B cell (primary cell): ENCODE measurements around the gene RRAD. TPM values are rescaled to one million over a fixed set of nuclear protein-coding genes. Genes with fewer than 3 reads are reported as not detected.
"Not testable (repeated sequence)": the region's sequence is repeated elsewhere in the genome, so short reads cannot be mapped to it uniquely, and the experiment has no call there.

ENCODE experiments used
- ATAC-seq: fragments of 200-7000 bp; cut with Tn5 transposase; one replicate; pipeline ENCODE4 v1.10.0; 2021; ENCODE audit warnings: low read depth, mild to moderate bottlenecking, moderate number of reproducible peaks, moderate library complexity
- CTCF ChIA-PET: fragments of 350-600 bp; sonication (Branson Sonifier 250); formaldehyde crosslinking; loops from one replicate; lab custom pipeline; 2021; ENCODE audit warnings: antibody characterized with exemption, inconsistent platforms; lab: Charles Lee
- POLR2A ChIA-PET: fragments of 350-600 bp; sonication (Branson Sonifier 250); formaldehyde crosslinking; loops from one replicate; lab custom pipeline; 2021; ENCODE audit warnings: antibody characterized with exemption; lab: Charles Lee
- DNase-seq: peaks from one replicate; pipeline ENCODE4 v3.0.0; 2013
- H2AFZ ChIP-seq: 2 replicates; pipeline ENCODE4 v1.6.1; 2012; ENCODE audit warnings: mild to moderate bottlenecking, low read depth, low read length; ENCODE audit not compliant: insufficient read depth, poor library complexity, severe bottlenecking
- H3K27ac ChIP-seq, 2 donors: 1 replicate in 1 of 2; 2 replicates in 1 of 2; pipeline ENCODE4 v1.5.1; 2012 to 2013; ENCODE audit warnings: low read length in 2 of 2, mild to moderate bottlenecking in 2 of 2, moderate library complexity in 1 of 2
- H3K27me3 ChIP-seq, 4 experiments: fragments of 200-600 bp in 1 of 4; sonication (generic) in 1 of 4; replicated peaks in 1 of 4; 1 replicate in 2 of 4; 2 replicates in 2 of 4; pipeline versions ENCODE4 v1.6.1 to v1.7.0; 2013 to 2016; ENCODE audit warnings: low read length in 3 of 4, mild to moderate bottlenecking in 2 of 4, mixed read lengths in 1 of 4, moderate library complexity in 1 of 4; ENCODE audit not compliant: insufficient read depth in 4 of 4, control insufficient read depth in 3 of 4; ENCODE audit errors: control extremely low read depth in 1 of 4
- H3K36me3 ChIP-seq, 2 experiments: replicated peaks in 1 of 2; 1 replicate in 1 of 2; 2 replicates in 1 of 2; pipeline versions ENCODE4 v1.6.1 to v1.7.1; 2013; ENCODE audit warnings: low read length in 1 of 2; ENCODE audit not compliant: insufficient read depth in 2 of 2, control insufficient read depth in 1 of 2; ENCODE audit errors: control extremely low read depth in 1 of 2, extremely low read depth in 1 of 2
- H3K4me1 ChIP-seq, 2 donors: fragments of 200-600 bp in 1 of 2; sonication (generic) in 1 of 2; 1 replicate in 1 of 2; 2 replicates in 1 of 2; pipeline versions ENCODE4 v1.5.1 to v1.6.1; 2013 to 2017; ENCODE audit warnings: low read length in 2 of 2; ENCODE audit not compliant: control insufficient read depth in 2 of 2, insufficient read depth in 2 of 2
- H3K4me2 ChIP-seq: replicated peaks from 2 replicates; pipeline ENCODE3; 2012; ENCODE audit warnings: mild to moderate bottlenecking, low read depth, low read length; ENCODE audit not compliant: poor library complexity, severe bottlenecking
- H3K4me3 ChIP-seq, 5 experiments: fragments of 200-600 bp in 1 of 5; sonication (generic) in 1 of 5; 1 replicate in 3 of 5; 2 replicates in 2 of 5; pipeline versions ENCODE4 v1.5.1 to v1.7.0; 2011 to 2016; ENCODE audit warnings: low read length in 4 of 5, mild to moderate bottlenecking in 4 of 5, low read depth in 2 of 5, control low read depth in 1 of 5, moderate library complexity in 1 of 5; ENCODE audit not compliant: insufficient read depth in 1 of 5; ENCODE audit errors: control extremely low read depth in 1 of 5, extremely low read depth in 1 of 5
- H3K79me2 ChIP-seq: fragments of 200-600 bp; sonication (generic); one replicate; pipeline ENCODE4 v1.6.0; 2016; ENCODE audit warnings: low read length; ENCODE audit not compliant: control insufficient read depth, insufficient read depth
- H3K9ac ChIP-seq: fragments of 200-600 bp; sonication (generic); 2 replicates; pipeline ENCODE4 v1.6.1; 2017; ENCODE audit warnings: mild to moderate bottlenecking, low read length, moderate library complexity
- H3K9me3 ChIP-seq, 3 donors: one replicate each; pipeline versions ENCODE4 v1.6.1 to v1.7.1; 2013; ENCODE audit warnings: low read length in 2 of 3; ENCODE audit not compliant: control insufficient read depth in 2 of 3, insufficient read depth in 1 of 3; ENCODE audit errors: control extremely low read depth in 1 of 3
- H4K20me1 ChIP-seq: 2 replicates; pipeline ENCODE4 v1.6.0; 2012; ENCODE audit warnings: mild to moderate bottlenecking, low read length; ENCODE audit not compliant: insufficient read depth, control insufficient read depth, poor library complexity, severe bottlenecking
- H3K27ac Mint-ChIP-seq: one replicate; pipeline ENCODE4 v1.8.0; 2021; ENCODE audit warnings: mixed read lengths
- H3K27me3 Mint-ChIP-seq: one replicate; pipeline ENCODE4 v1.8.0; 2021; ENCODE audit warnings: mixed read lengths
- H3K4me1 Mint-ChIP-seq: one replicate; pipeline ENCODE4 v1.8.0; 2021; ENCODE audit warnings: mixed read lengths
- H3K4me3 Mint-ChIP-seq: one replicate; pipeline ENCODE4 v1.8.0; 2021; ENCODE audit warnings: mixed read lengths
- H3K9me3 Mint-ChIP-seq: one replicate; pipeline ENCODE4 v1.8.0; 2022; ENCODE audit warnings: mixed read lengths; ENCODE audit not compliant: insufficient read depth
- CTCF ChIP-seq: fragments of 200-600 bp; IDR thresholded peaks from one replicate; pipeline ENCODE4 v1.8.0; 2022; ENCODE audit warnings: antibody characterized with exemption, mild to moderate bottlenecking
- EZH2 ChIP-seq: IDR thresholded peaks from 2 replicates; pipeline ENCODE4 v1.6.1; 2012; ENCODE audit warnings: borderline replicate concordance, low read depth, mild to moderate bottlenecking, moderate library complexity, low read length; ENCODE audit not compliant: insufficient read depth, poor library complexity, severe bottlenecking
- WGBS: methylation state at CpG from one replicate; pipeline ENCODE4 v1.1.5; 2013; ENCODE audit warnings: missing lambda C conversion rate; ENCODE audit not compliant: insufficient coverage; 5-methylcytosine and 5-hydroxymethylcytosine counted together
- intact Hi-C: fragments of 100-400 bp; cut with micrococcal nuclease; formaldehyde crosslinking; loops from one replicate; pipeline ENCODE4 v1.10.0; 2022
- polyA minus RNA-seq: library from RNA; depleted of rRNA, polyadenylated mRNA; stranded (reverse); fragments of >200 nt; gene quantifications from 2 replicates; pipeline ENCODE4 v1.2.3, GENCODE V29; 2012
- polyA plus RNA-seq: library from polyadenylated mRNA; depleted of rRNA; stranded (reverse); fragments of >200 nt; gene quantifications from 2 replicates; pipeline ENCODE4 v1.2.3, GENCODE V29; 2012
- total RNA-seq, 2 donors: library from RNA; stranded (reverse); fragments of 120-200 nt in 1 of 2; gene quantifications; 1 replicate in 1 of 2; 2 replicates in 1 of 2; pipeline versions ENCODE4 v1.2.3 to v1.2.4, GENCODE V29; 2013 to 2022

The RRAD gene
- 0.64 and 0.80 TPM in 2 replicates for total RNA-seq
- total RNA-seq (2013), result 0.26 TPM
- polyA plus RNA-seq, result 1.9 and 4.1 TPM in 2 replicates
- 1.4 and 1.7 TPM in 2 replicates for polyA minus RNA-seq

- POLR2A ChIA-PET, result no interaction called here
These were observed at the start of gene RRAD for GRCh38 chr16:66925322-66925840. Gene RRAD (minus strand): TSS chr16:66925535. CDS start chr16:66925179, 356 bp downstream.

GRCh38 chr16:66974932-66975246 is 49.6 kb upstream of the RRAD start:
- CTCF ChIA-PET, result interaction anchor here (1.7 kb wide), 1 partner anchor 164 kb away, joined by 3 read pairs; no protein-coding TSS in a partner anchor
- H2AFZ ChIP-seq, H3K4me1 Mint-ChIP-seq, H3K9ac ChIP-seq, H3K27ac ChIP-seq, POLR2A ChIA-PET, H3K36me3 ChIP-seq, intact Hi-C loops, H3K27ac Mint-ChIP-seq, H3K4me2 ChIP-seq, H3K9me3 ChIP-seq, H3K4me3 ChIP-seq, H3K4me3 Mint-ChIP-seq, H4K20me1 ChIP-seq, H3K79me2 ChIP-seq, DNase-seq, H3K4me1 ChIP-seq, H3K9me3 Mint-ChIP-seq, ATAC-seq: not testable (repeated sequence)
- peaks cover 16% of the 10 kb centered on the region for H3K27me3 Mint-ChIP-seq
- 35% methylated on average over 9 of the region's 11 CpGs for WGBS
- H3K27me3 ChIP-seq, result peaks cover 0 to 13% (median 0%) of the 10 kb centered on the region in 4 experiments

More at GRCh38 chr16:66925322-66925840, at the start of gene RRAD:
- TF ChIP-seq EZH2, result peak; percentile 83
- no peak for TF ChIP-seq CTCF
- Histone ChIP-seq H3K9ac (peak within 1 kb of the TSS; percentile 59), H3K4me2 (peak within 1 kb of the TSS; percentile 88), H4K20me1 (no peaks in the 10 kb centered on the region), H3K4me3 (peak within 1 kb of the TSS in 4 of 5 experiments; percentile 21 to 47 (median 44)), H3K27me3 (peaks cover 0 to 41% (median 14%) of the 10 kb centered on the region in 4 experiments), H2AFZ (peak within 1 kb of the TSS; percentile 66), H3K79me2 (no peaks in the 10 kb centered on the region), H3K4me1 (peaks cover 11 to 12% of the 10 kb centered on the region in 2 donors), H3K9me3 (peaks cover 0 to 8% (median 0%) of the 10 kb centered on the region in 3 donors), H3K36me3 (peaks cover 0 to 2% of the 10 kb centered on the region in 2 experiments), H3K27ac (no peak within 1 kb of the TSS)
- CTCF ChIA-PET, result no interaction called here
- peak; percentile 41 for DNase-seq
- Mint-ChIP-seq H3K4me3 (peak within 1 kb of the TSS; percentile 81), H3K4me1 (peaks cover 12% of the 10 kb centered on the region), H3K27me3 (peaks cover 32% of the 10 kb centered on the region), H3K9me3 (no peaks in the 10 kb centered on the region), H3K27ac (no peak within 1 kb of the TSS)
- peak; percentile 9 for ATAC-seq
- WGBS, result 7% methylated on average over 24 of the region's 42 CpGs
- intact Hi-C loops, result no loop called here

- 96% methylated on average over 25 of the region's 32 CpGs for WGBS
- DNase-seq, H3K4me2 ChIP-seq, H4K20me1 ChIP-seq, H2AFZ ChIP-seq, H3K4me3 Mint-ChIP-seq, H3K36me3 ChIP-seq, intact Hi-C loops, POLR2A ChIA-PET, H3K27ac Mint-ChIP-seq, H3K4me1 Mint-ChIP-seq, H3K9me3 ChIP-seq, H3K27ac ChIP-seq, H3K9me3 Mint-ChIP-seq, H3K9ac ChIP-seq, H3K79me2 ChIP-seq, H3K4me3 ChIP-seq, H3K4me1 ChIP-seq, ATAC-seq: not testable (repeated sequence)
- H3K27me3 ChIP-seq, result peaks cover 0 to 13% (median 0%) of the 10 kb centered on the region in 4 experiments
- CTCF ChIA-PET, result interaction anchor here (1.1 to 1.7 kb wide), 2 partner anchors 46 to 164 kb away, joined by 3 read pairs; no protein-coding TSS in a partner anchor
- H3K27me3 Mint-ChIP-seq, result peaks cover 16% of the 10 kb centered on the region
These were observed 49.0 kb upstream of the RRAD start for GRCh38 chr16:66974156-66974931.
